Daoy (cell line): ENCODE results near the gene R3HCC1L. TPM values are rescaled to one million over a fixed set of nuclear protein-coding genes. Genes with fewer than 3 reads are reported as not detected.

Source experiments
- DNase-seq: peaks from one replicate; pipeline ENCODE4 v3.0.0-alpha.2; 2015; ENCODE audit warnings: low read depth
- total RNA-seq: library from RNA; depleted of rRNA; stranded (reverse); fragments of >200 nt; shearing (Covaris generic); gene quantifications from 2 replicates; pipeline ENCODE4 v1.2.3, GENCODE V29; 2014

The R3HCC1L gene
- total RNA-seq, 1 experiment from 2014 or later: 14.0 TPM

DNA sequence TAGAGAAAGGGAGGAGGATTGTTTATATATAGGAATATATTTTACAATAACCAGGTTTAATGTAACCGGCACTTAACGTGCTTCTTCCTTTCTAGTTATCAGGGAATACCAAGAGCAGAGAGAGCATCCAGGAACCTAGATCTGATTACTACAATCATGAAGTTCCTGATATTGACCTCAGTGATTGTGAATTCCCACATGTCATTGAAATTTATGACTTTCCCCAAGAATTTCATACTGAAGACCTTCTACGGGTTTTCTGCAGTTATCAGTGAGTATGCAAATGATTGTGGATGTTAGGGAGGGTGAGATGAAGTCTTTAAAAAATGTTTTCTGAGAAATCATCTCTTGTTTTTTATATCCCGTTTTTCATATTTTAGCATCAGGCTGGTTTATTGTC lies 97.0 kb downstream of the R3HCC1L start:
- no peak for DNase-seq

DNA sequence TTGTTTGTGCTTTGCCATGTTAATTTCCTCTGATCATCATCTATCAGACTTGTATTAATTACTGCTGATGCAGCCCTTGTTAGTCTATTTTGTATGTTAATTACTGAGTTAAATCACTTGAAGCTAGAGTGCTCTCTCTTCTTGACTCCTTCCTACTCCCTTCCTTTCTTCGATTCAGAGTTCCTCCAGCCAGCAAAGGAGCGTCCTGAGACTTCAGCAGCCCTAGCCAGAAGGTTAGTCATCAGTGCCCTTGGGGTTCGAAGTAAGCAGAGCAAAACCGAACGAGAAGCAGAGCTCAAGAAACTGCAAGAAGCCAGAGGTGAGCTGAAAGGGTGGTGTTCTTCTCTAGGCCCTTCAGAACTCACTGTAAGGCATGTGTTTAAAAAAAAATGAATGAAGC lies 101.4 kb downstream of the R3HCC1L start:
- no peak for DNase-seq

DNA sequence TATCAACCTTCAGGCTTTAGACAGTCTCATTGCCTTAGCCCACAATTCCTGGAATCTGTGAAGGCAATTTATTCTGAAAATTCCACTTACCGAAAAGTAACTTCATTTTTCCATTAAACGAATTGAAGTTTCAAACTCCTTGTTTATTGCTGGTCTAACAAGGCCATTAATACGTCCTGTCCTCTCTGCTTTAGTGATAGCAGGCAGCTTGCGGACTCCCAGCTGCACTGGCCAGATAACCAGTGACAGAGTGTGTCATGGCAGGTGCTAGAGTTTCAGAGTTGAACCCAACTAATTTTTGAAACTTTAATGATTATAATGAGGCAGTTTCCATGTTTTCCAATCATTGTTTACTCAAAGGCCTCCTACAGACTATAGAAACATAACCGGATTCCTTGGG lies 102.4 kb downstream of the R3HCC1L start:
- no peak for DNase-seq

DNA sequence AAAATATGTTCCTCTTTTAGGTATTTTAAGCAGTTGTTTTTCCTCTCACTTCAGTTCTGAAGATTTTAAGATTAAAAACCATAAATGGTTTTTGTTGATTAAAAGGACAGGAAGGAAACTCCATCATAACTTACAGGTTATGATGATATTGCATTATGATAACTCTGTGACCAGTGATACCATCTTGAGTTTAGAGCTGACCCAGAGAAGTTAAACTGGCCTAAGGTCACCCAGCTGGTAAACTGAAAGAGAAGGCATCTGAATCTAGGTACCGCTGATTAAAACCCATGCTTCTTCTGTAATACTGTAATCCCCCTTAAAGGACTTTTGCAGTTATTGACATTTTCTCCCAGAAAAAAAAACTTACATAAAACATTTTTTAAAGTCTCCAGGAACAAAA lies 103.9 kb downstream of the R3HCC1L start:
- DNase-seq: no peak

DNA sequence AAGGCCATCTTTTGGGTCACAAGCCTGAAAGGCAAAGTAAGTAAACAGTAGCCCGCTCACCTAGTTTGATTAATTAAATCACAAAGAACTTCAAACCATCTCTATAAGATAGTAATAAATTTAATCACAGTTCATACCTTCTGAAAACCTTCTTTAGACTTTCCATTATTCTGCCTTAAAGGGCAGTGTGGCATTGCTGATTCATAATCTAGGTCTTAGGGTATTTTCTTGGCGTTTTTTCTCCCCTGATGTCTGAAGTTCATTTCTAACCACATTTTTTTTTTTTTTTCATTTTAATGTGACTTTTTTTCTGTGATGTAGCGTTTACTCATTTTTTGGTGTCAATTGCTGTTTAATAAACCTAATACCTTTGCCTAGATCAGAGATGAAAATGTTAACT lies 106.1 kb downstream of the R3HCC1L start:
- DNase-seq: no peak

DNA sequence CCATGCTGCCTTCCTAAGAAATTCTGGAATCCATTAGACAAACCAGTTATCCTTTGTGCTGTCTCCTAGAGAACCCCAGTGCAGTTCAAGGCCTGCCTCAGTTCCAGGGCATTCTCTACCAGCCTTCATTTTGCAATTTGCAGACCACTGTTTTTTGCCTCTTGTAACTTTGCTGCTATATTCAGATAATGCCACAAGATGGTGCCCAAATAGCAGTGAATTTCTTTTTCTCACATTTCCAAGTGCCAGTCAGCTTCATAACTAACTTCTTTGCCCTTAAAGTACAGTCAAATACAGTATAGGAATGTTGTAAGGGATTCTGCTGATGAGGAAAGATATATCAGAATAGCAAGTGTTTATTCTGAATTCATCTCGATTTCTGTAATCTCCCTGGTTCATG lies 108.4 kb downstream of the R3HCC1L start:
- no peak for DNase-seq

DNA sequence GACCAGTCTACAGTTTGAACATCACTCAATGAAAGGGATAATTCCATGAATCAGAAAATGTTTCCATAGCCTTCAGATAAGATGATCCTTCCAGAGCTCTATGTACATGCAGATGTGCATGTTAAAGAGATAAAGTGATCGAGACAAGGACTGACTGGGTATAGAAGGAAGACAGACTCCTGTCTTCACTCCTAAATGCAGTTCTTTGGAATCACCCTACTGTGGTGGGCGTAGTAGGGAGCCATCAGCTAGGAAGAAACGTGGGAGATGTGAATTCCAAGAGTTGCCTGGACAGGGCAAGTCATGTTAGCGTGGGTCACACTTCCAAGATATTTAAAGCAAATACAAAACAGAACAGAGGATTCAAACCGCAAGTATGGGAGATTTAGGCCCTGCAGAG lies 109.7 kb downstream of the R3HCC1L start:
- no peak for DNase-seq

DNA sequence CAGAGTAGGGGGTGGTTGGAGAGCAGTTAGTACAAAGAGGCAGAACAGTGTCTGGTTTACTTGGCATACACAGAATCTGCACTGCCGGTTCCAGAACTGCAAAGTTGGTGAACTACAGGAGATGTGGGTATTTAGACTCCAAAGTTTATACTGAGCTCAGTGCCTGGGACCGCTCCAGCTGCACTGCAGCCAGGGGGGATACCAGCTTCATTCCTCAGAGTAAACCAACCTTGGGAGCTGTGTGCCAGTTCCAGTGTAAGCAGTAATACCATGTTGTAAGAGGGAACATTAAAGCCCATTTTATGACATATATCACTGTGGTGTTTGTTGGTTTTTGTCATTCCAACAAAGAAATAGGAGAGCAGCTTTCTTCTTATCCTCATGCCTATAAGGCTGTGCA lies 110.1 kb downstream of the R3HCC1L start:
- DNase-seq: no peak

DNA sequence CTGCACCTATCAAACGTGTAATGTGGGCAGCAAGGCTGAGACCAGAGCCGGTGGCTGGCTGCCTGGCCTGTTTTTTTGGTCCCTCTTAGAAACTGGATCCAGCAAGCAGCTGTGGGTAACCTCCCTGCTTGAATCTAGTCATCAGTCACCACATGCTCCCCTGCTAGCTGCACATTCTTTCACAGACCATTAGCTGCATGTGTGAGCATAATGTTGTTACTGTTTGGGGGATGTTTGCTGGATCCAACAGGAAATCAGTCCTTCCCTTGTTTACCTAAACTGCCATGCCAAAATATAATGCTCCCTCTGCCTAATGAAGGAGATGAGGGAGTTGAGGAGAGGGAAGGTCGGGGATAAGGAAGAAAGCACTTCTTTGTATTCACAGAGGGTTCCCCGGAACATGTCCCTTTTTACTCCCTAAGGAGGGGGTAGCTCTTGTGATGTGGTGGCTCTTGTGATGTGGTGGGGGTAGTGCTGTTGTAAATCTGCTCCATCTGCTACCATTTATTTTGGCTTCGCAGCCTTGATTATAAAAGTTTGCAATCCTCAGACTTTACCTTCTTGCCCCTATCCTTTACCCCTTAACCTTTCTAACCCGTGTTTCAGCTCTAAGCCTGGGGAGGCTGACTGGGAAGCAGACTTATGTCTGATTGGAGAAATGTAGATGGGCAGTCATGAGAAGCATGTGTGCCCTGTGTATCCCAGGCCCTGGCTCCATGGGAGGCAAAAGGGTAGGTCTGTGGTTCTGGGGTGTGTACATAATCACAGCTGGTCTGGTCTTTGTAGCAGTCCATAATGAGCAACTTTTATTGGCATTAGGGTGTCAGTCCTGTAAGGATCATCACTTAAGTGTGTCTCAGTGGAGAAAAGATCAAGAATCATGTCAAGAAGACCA lies 112.7 kb downstream of the R3HCC1L start:
- DNase-seq: no peak

DNA sequence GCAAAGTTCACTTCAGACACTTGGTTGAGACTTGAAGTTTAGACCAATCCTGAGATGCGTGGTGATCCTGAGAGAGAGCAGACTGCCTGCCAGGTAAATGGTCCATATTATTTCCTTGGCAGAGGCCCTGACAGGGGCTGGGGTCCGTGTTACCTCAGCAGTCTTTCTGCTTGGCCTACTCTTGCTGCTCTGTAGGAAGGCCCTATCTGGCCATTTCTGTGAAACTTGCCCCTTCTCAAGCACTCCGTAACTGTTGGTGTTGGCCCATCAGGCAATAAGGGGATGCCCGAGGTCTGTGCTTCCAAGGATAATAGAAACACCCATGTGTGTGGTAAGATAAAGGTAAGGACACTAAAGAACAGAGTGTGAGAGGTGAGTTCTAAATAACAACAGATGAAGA lies 113.6 kb downstream of the R3HCC1L start:
- DNase-seq: no peak

DNA sequence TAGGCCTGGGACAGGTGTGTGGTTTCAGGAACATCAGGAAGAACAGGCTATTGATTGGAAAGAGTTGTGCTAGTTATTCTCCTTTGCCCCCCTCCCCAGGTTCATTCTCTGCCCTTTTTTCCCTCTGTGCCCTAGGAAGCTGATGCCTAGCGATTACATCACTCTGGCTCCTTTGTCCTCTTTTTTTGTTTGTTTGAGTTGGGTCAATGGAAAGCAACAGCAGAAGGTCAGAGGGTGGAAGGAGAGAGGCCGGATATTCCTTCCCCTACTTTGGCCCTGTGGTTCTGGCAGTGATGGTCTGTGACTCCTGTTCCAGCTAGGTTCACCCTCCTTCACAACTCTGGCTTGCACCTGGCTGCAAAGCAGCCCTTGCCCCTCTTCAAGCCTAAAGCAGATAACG lies 114.7 kb downstream of the R3HCC1L start:
- DNase-seq: no peak

DNA sequence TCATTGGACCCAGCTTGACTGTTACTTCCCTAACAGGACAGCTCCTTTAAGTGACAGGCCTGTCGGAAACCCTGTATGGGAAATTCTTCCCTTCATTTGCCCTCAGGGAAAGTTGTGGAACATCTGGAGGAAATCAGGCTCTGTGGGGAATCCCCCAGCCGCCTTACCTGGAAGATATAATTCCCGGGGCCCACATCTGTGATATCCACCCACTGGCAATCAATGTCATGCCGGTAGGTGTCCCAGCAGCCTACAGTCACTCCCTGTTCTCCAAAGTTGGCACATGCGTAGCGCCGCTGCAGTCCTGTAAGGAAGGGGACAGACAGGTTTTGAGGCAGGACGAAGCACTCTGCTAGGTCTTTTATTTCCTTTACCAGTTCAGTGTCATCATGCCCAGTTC lies 116.9 kb downstream of the R3HCC1L start:
- no peak for DNase-seq

DNA sequence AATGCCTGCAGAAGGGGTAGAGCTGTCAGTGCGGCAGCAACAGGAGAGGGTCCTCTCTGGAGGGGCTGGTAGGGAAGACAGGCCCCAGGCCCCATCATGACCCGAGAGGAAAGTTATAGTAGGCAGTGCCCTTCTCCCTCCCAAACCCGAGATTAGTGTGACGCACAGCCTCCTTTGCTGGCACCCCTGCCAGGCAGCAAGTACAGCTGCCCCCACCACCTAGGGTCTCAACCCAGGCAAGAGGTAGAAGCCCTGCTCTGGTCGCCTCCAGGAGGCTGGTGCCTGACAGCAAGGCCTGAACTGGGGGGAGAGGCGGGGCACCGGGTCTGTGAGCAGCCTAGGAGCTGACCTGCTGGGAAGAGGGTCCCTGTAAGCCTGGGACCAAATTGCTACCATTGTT lies 118.0 kb downstream of the R3HCC1L start:
- DNase-seq: no peak

DNA sequence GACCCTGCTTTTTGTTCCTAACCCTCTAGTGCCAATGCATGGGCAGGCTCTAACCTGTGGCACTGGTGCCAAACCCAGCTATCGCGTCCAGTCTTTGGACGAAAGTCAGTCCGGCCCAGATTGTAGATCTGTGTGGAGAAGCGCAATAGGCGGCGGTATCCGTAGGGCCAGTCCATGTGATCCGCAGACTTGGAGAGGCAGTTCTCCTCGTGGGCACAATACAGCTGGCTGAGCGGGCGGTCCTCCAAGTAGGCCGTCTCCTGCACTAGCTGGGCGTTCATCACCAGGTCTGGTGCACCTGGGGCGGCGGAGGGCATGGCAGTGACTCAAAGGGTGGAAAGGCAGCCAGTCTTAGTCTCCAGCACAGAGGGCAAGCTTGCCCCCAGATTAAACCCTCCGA lies 119.0 kb downstream of the R3HCC1L start:
- no peak for DNase-seq

DNA sequence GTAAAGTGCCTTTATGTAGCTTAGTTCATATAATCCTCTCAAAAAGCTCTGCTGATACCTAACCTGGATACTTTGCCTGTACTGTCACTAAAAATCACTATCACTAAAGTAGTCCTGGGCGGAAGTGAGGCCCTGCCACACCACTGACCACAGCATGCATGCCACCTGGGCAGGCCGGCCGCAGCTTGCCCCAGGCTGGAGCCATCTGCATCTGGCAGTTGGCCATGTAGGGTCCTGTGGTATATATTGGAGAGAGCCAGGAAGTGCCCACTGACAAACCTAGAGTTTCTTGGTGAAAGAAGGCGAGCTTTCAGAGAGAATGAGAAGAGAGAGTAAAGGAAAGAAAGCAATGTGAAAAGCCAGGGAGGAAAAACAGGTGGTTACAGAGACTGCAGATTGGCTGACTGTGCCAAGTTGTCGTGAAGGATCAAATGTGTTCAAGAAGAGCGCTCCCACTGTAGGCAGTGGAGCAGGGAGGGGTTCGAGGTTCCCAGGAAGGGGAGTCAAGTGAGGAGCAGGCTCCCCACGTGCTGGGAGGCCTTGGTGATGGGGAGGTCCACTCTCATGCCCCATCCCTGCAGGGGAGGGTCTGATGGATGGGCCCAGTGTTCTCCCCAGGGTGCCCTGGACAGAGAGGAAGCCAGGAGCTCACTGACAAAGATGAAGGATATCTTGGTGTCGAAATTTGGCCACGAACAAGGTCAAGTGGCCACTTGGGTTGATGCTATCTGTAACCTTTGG lies 119.9 kb downstream of the R3HCC1L start:
- no peak for DNase-seq

DNA sequence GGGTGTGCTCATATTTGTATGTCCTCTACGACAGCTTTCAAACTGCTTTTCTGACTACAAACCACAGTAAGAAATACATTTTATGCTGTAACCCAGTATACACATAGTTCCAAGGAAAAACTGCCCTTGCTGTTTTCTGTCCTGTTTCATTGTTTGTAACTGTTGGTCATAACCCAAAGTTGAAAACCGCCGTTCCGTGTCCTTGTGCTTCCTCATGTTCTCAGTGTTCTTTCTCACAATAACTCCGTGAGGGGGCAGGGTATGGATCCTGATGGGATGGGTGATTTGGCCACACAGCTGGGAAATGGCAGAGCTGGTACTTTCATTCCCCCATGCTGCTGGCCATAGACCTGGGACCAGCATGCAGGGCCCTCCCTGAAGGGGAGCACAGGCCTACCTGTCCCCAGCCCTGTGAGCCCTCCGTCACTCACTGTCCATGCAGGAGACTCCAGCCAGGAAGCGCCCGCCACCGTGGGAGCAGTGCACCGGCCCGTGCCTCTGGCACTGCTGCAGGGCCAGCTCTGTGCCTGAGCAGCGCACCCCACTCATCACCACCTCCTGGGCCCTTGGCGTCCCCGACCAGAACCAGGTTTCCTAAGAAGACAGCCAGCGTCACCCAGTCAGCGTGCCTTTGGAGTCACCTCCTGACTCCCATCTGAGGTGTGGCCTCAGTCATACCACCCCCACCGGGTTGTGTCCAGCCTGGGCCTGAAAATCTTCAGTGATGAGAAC lies 120.9 kb downstream of the R3HCC1L start:
- DNase-seq: no peak

DNA sequence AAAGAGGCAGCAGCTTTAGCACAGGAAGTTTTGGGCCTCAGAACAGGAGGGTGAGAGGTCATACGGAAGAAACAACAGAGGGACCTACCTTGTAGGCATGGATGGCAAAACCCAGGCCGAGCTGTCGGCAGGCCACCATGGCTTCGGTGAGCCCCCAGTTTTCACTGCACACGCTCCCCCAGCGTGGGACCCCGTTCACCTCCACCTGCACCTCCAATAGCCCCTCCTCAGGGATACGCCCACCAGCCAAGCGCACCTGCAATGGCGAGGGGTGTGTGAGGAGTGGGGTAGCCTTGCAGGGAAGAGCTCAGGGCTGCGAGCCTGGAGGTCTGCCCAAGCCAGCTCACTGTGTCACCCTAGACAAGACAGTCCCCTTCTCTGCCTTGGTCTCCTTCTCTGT lies 122.2 kb downstream of the R3HCC1L start:
- DNase-seq: no peak

DNA sequence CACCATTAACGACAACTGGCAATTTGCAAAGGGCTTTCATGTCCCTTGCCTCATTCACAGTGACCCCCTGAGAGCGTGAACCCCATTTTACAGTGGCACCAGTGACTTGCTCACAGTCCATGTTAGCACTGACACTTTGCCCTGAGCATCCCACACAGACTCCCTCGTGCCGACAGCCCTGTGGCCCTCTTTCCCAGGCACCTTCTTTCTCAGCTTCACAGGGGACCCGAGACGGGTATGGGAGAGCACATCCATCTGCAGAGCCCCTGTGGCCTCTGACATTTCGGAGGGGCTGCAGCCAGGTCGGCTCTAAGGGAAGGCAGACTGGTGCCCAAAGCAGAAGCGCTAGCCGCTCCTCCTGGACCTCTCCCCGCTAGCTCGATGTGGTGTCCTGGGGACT lies 122.7 kb downstream of the R3HCC1L start:
- no peak for DNase-seq

DNA sequence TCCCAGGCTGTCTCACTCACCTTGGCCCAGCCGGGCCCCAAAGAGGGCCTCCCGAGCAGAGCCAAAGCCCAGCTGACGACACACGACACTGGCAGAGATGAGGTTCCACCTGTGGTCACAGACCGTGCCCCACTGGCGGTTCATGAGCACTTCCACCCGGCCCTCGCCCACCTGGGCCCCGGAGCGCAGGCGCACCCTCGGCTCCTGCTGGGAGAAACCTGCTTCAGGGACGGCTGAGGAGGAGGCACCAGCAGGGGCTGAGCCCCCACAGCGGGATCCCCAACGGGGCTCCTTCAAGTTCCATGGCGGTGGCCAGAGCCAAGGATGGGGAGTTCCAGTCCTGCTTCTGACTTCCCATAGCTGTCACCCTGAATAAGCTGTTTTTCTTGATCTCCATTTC lies 123.5 kb downstream of the R3HCC1L start:
- no peak for DNase-seq

DNA sequence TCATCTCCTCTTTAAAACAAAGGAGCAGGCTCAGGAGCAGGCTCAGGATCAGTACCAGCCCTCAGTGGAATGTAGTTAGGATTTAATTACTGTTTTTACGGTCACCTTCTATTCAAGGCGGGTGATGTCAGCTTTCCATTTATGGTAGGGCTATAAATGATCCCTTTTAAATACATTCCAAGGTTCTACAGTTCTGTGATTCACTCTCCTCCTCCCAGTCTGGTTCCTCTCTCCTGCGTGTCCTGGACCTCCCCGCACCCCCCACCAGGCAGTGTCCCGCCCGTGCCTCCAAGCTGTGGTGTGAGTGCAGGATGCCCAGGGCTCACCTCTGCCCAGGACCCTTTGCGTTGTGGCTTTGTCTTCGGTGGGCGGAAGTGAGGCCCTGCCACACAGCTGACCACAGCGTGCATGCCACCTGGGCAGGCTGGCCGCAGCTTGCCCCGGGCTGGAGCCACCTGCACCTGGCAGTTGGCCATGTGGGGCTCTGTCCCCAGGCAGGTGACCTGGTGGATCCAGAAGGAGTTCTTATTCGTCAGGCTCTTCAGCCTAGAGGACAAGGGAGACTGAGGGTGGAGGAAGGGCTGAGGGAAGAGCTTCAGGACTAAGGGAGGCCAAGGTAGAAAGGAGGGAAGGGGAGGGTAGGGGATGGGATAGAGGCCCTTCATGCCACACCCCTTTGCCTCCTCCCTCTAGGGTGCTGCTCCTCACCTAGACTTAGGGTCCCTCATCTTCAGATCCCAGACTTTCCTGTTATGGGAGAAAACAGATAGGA lies 124.4 kb downstream of the R3HCC1L start:
- DNase-seq: no peak

DNA sequence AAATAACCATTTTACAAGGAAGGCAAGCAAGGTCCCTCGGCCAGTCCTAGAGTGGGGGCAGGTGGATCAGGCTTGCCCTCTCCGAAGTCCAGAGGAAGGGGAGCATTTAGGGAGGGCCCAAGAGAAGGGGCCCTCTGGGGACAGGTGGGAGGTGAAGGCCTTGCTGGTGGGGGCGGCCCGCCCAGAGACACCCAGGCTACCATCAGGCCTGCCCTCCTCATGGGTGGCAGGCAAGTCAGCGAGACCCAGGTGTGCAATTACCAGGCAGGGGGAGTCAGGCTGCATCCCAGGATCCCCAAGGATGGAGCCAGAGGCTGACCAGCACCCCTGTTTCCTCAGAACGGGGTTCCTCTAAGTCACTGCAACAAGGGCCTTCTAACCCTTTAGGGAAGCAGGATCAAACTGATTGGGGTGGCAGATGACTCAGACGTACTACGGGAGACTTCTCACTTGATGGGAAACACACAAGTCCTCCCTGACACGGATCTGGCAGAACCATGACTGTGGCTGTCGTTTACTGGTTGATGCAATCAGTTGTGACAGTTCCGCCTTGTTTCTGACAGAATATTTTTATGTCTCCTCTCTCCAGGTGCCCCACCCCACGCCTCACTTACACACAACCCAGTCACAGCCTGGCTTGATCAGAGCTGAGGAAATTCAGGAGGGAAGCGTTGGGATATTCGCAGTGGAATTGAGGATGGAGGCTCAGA lies 125.3 kb downstream of the R3HCC1L start:
- DNase-seq: no peak
